ENCODE measurements around the gene PIK3R4. TPM values are rescaled to one million over a fixed set of nuclear protein-coding genes. Genes with fewer than 3 reads are reported as not detected.

PIK3R4 gene
- total and polyA plus RNA-seq, 2 experiments from 2014 or later = 19.4 to 23.2 TPM

GRCh38 chr3:130662501-130662996, 84.1 kb downstream of the PIK3R4 start:
- H3K4me1 ChIP-seq (ENCODE audit: low read depth) = peaks cover 7% of the 10 kb centered on the region
- TF ChIP-seq, protein P1, sequence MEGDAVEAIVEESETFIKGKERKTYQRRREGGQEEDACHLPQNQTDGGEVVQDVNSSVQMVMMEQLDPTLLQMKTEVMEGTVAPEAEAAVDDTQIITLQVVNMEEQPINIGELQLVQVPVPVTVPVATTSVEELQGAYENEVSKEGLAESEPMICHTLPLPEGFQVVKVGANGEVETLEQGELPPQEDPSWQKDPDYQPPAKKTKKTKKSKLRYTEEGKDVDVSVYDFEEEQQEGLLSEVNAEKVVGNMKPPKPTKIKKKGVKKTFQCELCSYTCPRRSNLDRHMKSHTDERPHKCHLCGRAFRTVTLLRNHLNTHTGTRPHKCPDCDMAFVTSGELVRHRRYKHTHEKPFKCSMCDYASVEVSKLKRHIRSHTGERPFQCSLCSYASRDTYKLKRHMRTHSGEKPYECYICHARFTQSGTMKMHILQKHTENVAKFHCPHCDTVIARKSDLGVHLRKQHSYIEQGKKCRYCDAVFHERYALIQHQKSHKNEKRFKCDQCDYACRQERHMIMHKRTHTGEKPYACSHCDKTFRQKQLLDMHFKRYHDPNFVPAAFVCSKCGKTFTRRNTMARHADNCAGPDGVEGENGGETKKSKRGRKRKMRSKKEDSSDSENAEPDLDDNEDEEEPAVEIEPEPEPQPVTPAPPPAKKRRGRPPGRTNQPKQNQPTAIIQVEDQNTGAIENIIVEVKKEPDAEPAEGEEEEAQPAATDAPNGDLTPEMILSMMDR (IDR thresholded peaks at IDR 0.05; ENCODE audit: low read depth, low read length) = no peak
- H3K9me3 ChIP-seq (ENCODE audit: low read depth) = no peaks in the 10 kb centered on the region
- H3K4me3 ChIP-seq = no peak overlapping the region
- DNase-seq (ENCODE audit: low read depth in 1 of 2, low spot score in 1 of 2) = peak in 1 of 2 donors; percentile 13
- no peaks in the 10 kb centered on the region for H3K36me3 ChIP-seq
- H3K27me3 ChIP-seq = no peaks in the 10 kb centered on the region
- H3K27ac ChIP-seq = no peak overlapping the region

GRCh38 chr3:130661140-130661891, 85.3 kb downstream of the PIK3R4 start:
- H3K27ac ChIP-seq = no peak overlapping the region
- peak in 1 of 2 donors; percentile 57 for DNase-seq (ENCODE audit: low read depth in 1 of 2, low spot score in 1 of 2)
- TF ChIP-seq, protein P1 (IDR thresholded peaks at IDR 0.05; ENCODE audit: low read depth, low read length) = no peak

GRCh38 chr3:130659911-130660310, 86.7 kb downstream of the PIK3R4 start:
- Histone ChIP-seq H3K4me1 (ENCODE audit: low read depth) (peaks cover 7% of the 10 kb centered on the region), H3K36me3 (no peaks in the 10 kb centered on the region), H3K27me3 (no peaks in the 10 kb centered on the region), H3K4me3 (no peak overlapping the region), H3K9me3 (ENCODE audit: low read depth) (no peaks in the 10 kb centered on the region), H3K27ac (no peak overlapping the region)
- TF ChIP-seq, protein P1 (IDR thresholded peaks at IDR 0.05; ENCODE audit: low read depth, low read length) = no peak
- DNase-seq (ENCODE audit: low read depth in 1 of 2, low spot score in 1 of 2) = no peak

More at GRCh38 chr3:130661140-130661891, 85.3 kb downstream of the PIK3R4 start:
- no peaks in the 10 kb centered on the region for H3K27me3 ChIP-seq
- no peaks in the 10 kb centered on the region for H3K36me3 ChIP-seq
- H3K4me1 ChIP-seq (ENCODE audit: low read depth) = peaks cover 7% of the 10 kb centered on the region
- H3K4me3 ChIP-seq = no peak overlapping the region
- H3K9me3 ChIP-seq (ENCODE audit: low read depth) = no peaks in the 10 kb centered on the region

DNA sequence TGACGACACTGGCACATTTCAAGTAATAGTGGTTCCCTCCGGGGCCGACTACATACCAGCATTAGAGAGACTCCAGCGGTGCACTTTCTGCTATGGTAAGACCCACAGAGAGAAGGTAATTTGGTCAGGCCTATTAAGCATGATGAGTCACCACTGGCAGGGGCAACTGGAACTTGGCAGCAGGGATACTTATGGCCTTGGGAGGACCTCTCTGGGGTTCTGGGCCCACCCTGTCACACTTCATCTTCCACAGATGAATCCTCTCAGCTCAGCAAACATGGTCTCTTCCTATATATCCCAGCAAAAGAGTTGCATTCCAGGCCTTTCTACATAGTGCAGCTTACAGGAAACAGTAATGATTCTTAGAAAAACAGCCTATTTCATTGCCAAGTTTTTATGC, 88.0 kb downstream of the PIK3R4 start:
- H3K27ac ChIP-seq = no peak overlapping the region
- no peaks in the 10 kb centered on the region for H3K36me3 ChIP-seq
- no peaks in the 10 kb centered on the region for H3K9me3 ChIP-seq (ENCODE audit: low read depth)
- no peaks in the 10 kb centered on the region for H3K27me3 ChIP-seq
- H3K4me3 ChIP-seq = no peak overlapping the region
- peaks cover 7% of the 10 kb centered on the region for H3K4me1 ChIP-seq (ENCODE audit: low read depth)
- TF ChIP-seq, protein P1 (IDR thresholded peaks at IDR 0.05; ENCODE audit: low read depth, low read length) = no peak
- DNase-seq (ENCODE audit: low read depth in 1 of 2, low spot score in 1 of 2) = peak in 1 of 2 donors; percentile 41

DNA sequence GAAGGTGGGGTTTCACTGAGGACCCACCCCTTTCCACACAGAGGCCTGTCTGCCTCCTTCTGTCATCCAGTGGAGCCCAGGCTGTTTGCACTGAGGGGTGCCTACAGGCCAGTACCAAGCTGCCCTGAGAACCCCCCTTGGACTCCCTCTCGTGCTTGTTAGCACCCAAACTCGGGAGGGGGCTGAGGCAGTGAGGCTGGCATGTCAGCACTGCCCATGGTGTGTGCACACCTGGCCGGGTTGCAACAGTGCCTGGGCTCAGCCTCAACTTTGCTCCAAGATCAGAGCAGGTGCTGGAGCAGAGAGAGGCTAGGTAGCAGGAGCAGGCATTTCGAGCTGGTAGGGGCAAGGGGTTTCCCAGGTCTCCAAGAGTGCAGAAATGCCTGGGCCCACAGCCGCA, 90.0 kb downstream of the PIK3R4 start:
- peaks cover 7% of the 10 kb centered on the region for H3K4me1 ChIP-seq (ENCODE audit: low read depth)
- no peak for DNase-seq (ENCODE audit: low read depth in 1 of 2, low spot score in 1 of 2)
- no peaks in the 10 kb centered on the region for H3K36me3 ChIP-seq
- no peak overlapping the region for H3K27ac ChIP-seq
- H3K9me3 ChIP-seq (ENCODE audit: low read depth) = no peaks in the 10 kb centered on the region
- TF ChIP-seq, protein P1 (IDR thresholded peaks at IDR 0.05; ENCODE audit: low read depth, low read length) = no peak
- no peaks in the 10 kb centered on the region for H3K27me3 ChIP-seq
- H3K4me3 ChIP-seq = no peak overlapping the region

Data from cardiac muscle cell (in vitro differentiated cells and primary cell).